Neural progenitor cell (in vitro differentiated cells): ENCODE measurements around the gene SYNPR. TPM values are rescaled to one million over a fixed set of nuclear protein-coding genes. Genes with fewer than 3 reads are reported as not detected.

ENCODE experiments used
- DNase-seq: peaks from one replicate; pipeline ENCODE4 v3.0.0-alpha.2; 2016; ENCODE audit warnings: low spot score
- H2AFZ ChIP-seq: fragments of 200-600 bp; sonication (generic); replicated peaks from 2 replicates; pipeline ENCODE4 v1.6.1; 2016; ENCODE audit warnings: antibody characterized with exemption
- H3F3A ChIP-seq: fragments of 200-600 bp; sonication (generic); 2 replicates; pipeline ENCODE4 v1.6.1; 2016; ENCODE audit warnings: antibody characterized with exemption, low read depth
- H3K27ac ChIP-seq: fragments of 200-600 bp; sonication (generic); 2 replicates; pipeline ENCODE4 v1.5.1; 2016; ENCODE audit warnings: mild to moderate bottlenecking
- H3K27me3 ChIP-seq: fragments of 200-600 bp; sonication (generic); 2 replicates; pipeline ENCODE4 v1.6.1; 2016; ENCODE audit warnings: mild to moderate bottlenecking, moderate library complexity
- H3K36me3 ChIP-seq: fragments of 200-600 bp; sonication (generic); 2 replicates; pipeline ENCODE4 v1.5.1; 2016
- H3K4me1 ChIP-seq: fragments of 200-600 bp; sonication (generic); 2 replicates; pipeline ENCODE4 v1.6.1; 2016; ENCODE audit warnings: mixed run types
- H3K4me2 ChIP-seq: fragments of 200-600 bp; sonication (generic); 2 replicates; pipeline ENCODE4 v1.6.1; 2016
- H3K4me3 ChIP-seq: fragments of 200-600 bp; sonication (generic); 2 replicates; pipeline ENCODE4 v1.5.1; 2016
- H3K79me2 ChIP-seq: fragments of 200-600 bp; sonication (generic); 2 replicates; pipeline ENCODE4 v1.6.1; 2016; ENCODE audit warnings: low read depth
- H3K9ac ChIP-seq: fragments of 200-600 bp; sonication (generic); 2 replicates; pipeline ENCODE4 v1.6.1; 2016
- H3K9me3 ChIP-seq: fragments of 200-600 bp; sonication (generic); 2 replicates; pipeline ENCODE4 v1.5.1; 2016; ENCODE audit warnings: low read depth
- H4K20me1 ChIP-seq: fragments of 200-600 bp; sonication (generic); 2 replicates; pipeline ENCODE4 v1.6.1; 2016; ENCODE audit warnings: low read depth
- H3K27ac Mint-ChIP-seq: 3 replicates; pipeline ENCODE4 v1.8.0; 2021; ENCODE audit warnings: mixed read lengths
- H3K27me3 Mint-ChIP-seq: 2 replicates; pipeline ENCODE4 v1.8.0; 2022; ENCODE audit warnings: low read depth, mild to moderate bottlenecking, inconsistent platforms, moderate library complexity, mixed read lengths; ENCODE audit not compliant: insufficient read depth
- H3K36me3 Mint-ChIP-seq: 3 replicates; pipeline ENCODE4 v1.8.0; 2021; ENCODE audit warnings: mixed read lengths
- H3K4me1 Mint-ChIP-seq: 3 replicates; pipeline ENCODE4 v1.8.0; 2021; ENCODE audit warnings: mixed read lengths
- H3K4me3 Mint-ChIP-seq: 3 replicates; pipeline ENCODE4 v1.8.0; 2021; ENCODE audit warnings: mild to moderate bottlenecking, moderate library complexity, mixed read lengths
- H3K9me3 Mint-ChIP-seq: 3 replicates; pipeline ENCODE4 v1.8.0; 2020; ENCODE audit warnings: mixed read lengths
- EZH2 ChIP-seq: fragments of 200-600 bp; sonication (generic); IDR thresholded peaks from 2 replicates; pipeline ENCODE4 v1.6.1; 2017; ENCODE audit warnings: antibody characterized with exemption, mild to moderate bottlenecking, moderate library complexity
- EZH2phosphoT487 ChIP-seq: fragments of 200-600 bp; sonication (generic); IDR thresholded peaks from 2 replicates; pipeline ENCODE4 v1.6.1; 2017; ENCODE audit warnings: antibody characterized with exemption
- total RNA-seq: library from RNA; depleted of rRNA; stranded (reverse); fragments of >200 nt; gene quantifications from 2 replicates; pipeline ENCODE4 v1.2.3, GENCODE V29; 2015; ENCODE audit warnings: low replicate concordance
- TF ChIP-seq, protein P1 (sequence below): fragments of 200-600 bp; sonication (generic); IDR thresholded peaks from 2 replicates; pipeline ENCODE4 v1.5.1; 2017; ENCODE audit warnings: antibody characterized with exemption, mild to moderate bottlenecking

Gene SYNPR
- total RNA-seq, 1 donor from 2014 or later: 0.30 TPM

DNA sequence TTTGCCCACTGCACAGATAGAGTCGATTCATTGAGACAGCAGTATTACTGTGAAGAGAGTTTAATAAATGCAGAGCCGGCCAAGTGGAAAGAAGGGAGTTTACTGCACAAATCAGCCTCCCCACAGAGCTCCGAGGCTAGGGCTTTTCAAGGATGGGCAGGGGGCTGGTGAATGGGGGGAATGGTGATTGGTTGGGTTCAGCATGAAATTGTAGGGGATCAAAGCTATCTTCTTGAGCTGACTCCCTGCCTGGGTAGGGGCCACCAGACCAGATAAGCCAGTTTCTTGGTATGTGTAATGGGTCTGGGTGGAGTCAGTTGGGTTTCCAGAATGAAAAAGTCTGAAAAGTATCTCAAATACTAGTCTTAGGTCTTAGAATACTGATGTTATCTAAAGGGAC is 66.6 kb downstream of the SYNPR start:
- Histone ChIP-seq H2AFZ (no peak overlapping the region), H4K20me1 (no peaks in the 10 kb centered on the region), H3K36me3 (no peaks in the 10 kb centered on the region), H3K4me1 (peaks cover 24% of the 10 kb centered on the region), H3K4me3 (no peak overlapping the region), H3K9me3 (no peaks in the 10 kb centered on the region), H3K79me2 (no peaks in the 10 kb centered on the region), H3K9ac (no peak overlapping the region), H3K27ac (no peak overlapping the region), H3F3A (peaks cover 22% of the 10 kb centered on the region), H3K27me3 (no peaks in the 10 kb centered on the region), H3K4me2 (peak overlapping the region; percentile 62)
- Mint-ChIP-seq H3K9me3 (peaks cover 4% of the 10 kb centered on the region), H3K27me3 (peaks cover 3% of the 10 kb centered on the region), H3K27ac (no peak overlapping the region), H3K4me1 (peaks cover 27% of the 10 kb centered on the region), H3K36me3 (no peaks in the 10 kb centered on the region), H3K4me3 (no peak overlapping the region)
- no peak for TF ChIP-seq EZH2
- TF ChIP-seq, protein P1, sequence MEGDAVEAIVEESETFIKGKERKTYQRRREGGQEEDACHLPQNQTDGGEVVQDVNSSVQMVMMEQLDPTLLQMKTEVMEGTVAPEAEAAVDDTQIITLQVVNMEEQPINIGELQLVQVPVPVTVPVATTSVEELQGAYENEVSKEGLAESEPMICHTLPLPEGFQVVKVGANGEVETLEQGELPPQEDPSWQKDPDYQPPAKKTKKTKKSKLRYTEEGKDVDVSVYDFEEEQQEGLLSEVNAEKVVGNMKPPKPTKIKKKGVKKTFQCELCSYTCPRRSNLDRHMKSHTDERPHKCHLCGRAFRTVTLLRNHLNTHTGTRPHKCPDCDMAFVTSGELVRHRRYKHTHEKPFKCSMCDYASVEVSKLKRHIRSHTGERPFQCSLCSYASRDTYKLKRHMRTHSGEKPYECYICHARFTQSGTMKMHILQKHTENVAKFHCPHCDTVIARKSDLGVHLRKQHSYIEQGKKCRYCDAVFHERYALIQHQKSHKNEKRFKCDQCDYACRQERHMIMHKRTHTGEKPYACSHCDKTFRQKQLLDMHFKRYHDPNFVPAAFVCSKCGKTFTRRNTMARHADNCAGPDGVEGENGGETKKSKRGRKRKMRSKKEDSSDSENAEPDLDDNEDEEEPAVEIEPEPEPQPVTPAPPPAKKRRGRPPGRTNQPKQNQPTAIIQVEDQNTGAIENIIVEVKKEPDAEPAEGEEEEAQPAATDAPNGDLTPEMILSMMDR: no peak
- no peak for TF ChIP-seq EZH2phosphoT487
- DNase-seq: peak; percentile 73

DNA sequence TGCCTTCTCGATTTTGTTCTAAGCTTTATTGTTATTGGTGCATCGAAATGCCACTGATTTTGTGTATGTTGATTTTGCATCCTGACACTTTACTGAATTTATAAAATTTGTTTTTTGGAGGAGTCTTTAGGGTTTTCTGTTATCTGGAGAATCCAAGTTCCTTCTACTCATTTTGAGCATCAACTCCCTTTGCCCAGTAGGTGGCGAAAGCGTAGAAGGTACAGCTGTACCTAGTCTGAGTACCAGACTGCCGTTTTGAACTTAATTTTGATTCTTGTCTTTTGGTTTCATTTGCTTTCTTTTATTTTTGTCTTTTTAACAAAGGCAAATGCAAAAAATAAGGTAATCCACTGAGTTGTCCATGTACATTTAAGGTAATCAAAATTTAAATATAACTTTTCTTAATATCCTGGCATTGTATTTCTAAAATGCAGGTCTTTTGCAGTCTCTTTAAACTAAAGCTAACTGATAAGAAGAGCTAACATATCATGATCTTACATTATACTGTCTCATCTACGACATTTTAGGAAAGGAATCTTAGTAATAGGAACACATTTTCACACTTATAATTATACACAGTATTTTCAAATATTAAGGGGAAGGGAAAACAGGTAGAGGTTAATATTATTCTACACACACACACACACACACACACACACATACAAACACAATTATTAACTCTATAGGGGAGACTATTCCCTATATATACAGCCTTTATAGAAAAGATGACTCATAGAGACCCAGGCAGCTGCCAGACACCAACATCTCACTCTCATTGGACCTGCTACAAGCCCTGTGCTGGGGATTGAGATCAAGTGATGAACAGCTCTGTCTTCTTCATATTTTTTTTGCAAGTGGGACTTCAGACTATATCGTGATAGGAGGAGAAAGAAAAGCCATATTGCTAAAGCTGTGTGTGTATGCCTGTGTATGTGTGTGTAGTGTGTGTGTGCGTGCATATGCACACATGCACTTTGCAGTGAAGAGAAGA is 71.8 kb downstream of the SYNPR start:
- TF ChIP-seq EZH2 (no peak), EZH2phosphoT487 (no peak)
- TF ChIP-seq, protein P1: peak; percentile 94
- H3K4me1 ChIP-seq: peaks cover 7% of the 10 kb centered on the region
- Mint-ChIP-seq H3K36me3 (no peaks in the 10 kb centered on the region), H3K9me3 (no peaks in the 10 kb centered on the region), H3K4me1 (peaks cover 26% of the 10 kb centered on the region), H3K27ac (no peak overlapping the region), H3K4me3 (no peak overlapping the region), H3K27me3 (peaks cover 3% of the 10 kb centered on the region)
- peak; percentile 84 for DNase-seq
- no peaks in the 10 kb centered on the region for H3K9me3 ChIP-seq
- no peaks in the 10 kb centered on the region for H3K27me3 ChIP-seq
- H2AFZ ChIP-seq: no peak overlapping the region
- no peak overlapping the region for H3K9ac ChIP-seq
- H3K27ac ChIP-seq: no peak overlapping the region
- H3K36me3 ChIP-seq: no peaks in the 10 kb centered on the region
- H3F3A ChIP-seq: peaks cover 3% of the 10 kb centered on the region
- H3K79me2 ChIP-seq: no peaks in the 10 kb centered on the region
- H3K4me2 ChIP-seq: no peak overlapping the region
- H4K20me1 ChIP-seq: no peaks in the 10 kb centered on the region
- H3K4me3 ChIP-seq: no peak overlapping the region

DNA sequence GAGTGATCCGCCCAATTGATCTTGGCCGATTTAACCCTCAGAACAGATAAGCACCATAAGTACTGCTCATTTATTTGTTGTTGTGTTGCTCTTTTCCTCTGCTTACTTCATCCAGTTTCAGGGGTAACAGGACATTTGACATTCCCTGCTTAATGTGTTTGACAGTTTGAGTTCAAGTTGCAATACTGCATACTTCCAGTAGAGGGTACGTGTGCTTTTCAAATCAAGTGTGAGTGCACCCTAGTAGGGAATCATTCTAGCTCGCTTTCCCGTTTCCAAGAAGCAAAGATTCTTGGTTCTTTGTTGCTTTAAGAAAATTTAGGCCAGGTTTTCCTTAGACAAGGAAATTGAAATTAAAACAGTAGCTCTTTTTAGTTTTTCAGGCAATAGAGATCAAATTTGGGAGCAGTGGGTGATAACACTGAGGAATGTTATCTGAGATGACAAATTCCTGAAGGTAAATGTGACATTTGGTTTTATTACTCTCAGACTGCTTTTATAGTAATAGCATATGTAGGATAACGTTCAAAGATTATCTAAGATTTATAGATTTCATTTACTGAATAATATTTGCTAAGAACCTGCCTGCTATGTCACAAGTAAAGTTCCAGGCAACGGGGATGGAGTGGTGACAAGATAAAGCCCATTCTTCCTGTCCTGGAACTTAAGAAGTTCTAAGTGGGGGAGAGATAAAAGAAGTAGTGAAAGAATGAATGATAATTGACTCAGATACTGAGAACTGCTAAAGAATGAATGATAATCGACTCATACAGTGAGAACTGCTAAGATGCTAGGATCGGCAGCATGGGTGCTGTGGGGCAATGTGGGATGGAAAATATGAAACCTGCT is 73.3 kb downstream of the SYNPR start:
- Histone ChIP-seq H2AFZ (no peak overlapping the region), H3K79me2 (no peaks in the 10 kb centered on the region), H3K27me3 (no peaks in the 10 kb centered on the region), H3F3A (no peaks in the 10 kb centered on the region), H3K9ac (no peak overlapping the region), H3K9me3 (no peaks in the 10 kb centered on the region), H3K36me3 (no peaks in the 10 kb centered on the region), H3K4me3 (no peak overlapping the region), H4K20me1 (no peaks in the 10 kb centered on the region), H3K4me2 (no peak overlapping the region), H3K27ac (no peak overlapping the region), H3K4me1 (no peaks in the 10 kb centered on the region)
- Mint-ChIP-seq H3K27me3 (peaks cover 4% of the 10 kb centered on the region), H3K4me1 (peaks cover 19% of the 10 kb centered on the region), H3K36me3 (no peaks in the 10 kb centered on the region), H3K9me3 (no peaks in the 10 kb centered on the region), H3K27ac (peak overlapping the region; percentile 3), H3K4me3 (no peak overlapping the region)
- TF ChIP-seq, protein P1: peak; percentile 85
- TF ChIP-seq EZH2: no peak
- peak; percentile 71 for DNase-seq
